ENCODE results near the gene INCA1. TPM values are rescaled to one million over a fixed set of nuclear protein-coding genes. Genes with fewer than 3 reads are reported as not detected.

INCA1 gene
- total and polyA plus RNA-seq, 10 donors = 1.1 to 5.8 (median 1.8) TPM

DNA sequence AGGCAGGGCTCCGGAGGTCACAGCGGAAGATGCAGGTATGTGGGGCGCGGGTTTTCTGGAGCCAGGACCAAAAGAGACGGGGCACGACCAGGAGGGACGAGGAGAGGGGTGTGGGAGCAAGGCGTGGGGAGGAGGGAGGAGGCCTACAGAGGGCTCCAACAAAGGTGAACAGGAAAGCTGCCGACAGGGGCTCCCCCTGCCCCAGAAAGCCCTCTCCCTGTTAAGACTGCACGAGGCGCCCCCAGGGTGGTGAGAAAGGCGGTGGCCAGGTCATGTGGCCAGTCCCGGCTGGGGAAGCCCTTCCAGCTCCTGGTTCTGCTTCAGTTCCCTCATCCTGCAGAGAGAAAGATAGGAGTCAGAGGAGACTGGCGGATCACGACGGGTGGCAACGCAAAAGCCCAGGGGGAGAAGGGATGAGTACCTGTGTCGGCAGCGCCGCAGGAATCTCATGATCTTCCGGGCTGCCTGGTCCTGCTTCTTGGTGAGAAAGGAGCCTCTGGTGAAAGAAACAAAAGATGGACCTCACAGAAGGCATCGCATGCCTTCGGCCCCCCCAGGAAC, 28.8 kb downstream of the INCA1 start:
- Histone ChIP-seq H3K4me1 (peaks cover 15 to 86% (median 45%) of the 10 kb centered on the region in 6 donors), H3K27me3 (replicated peaks in 1 of 7) (no peaks in the 10 kb centered on the region), H3K27ac (peak overlapping the region; percentile 93 to 95 (median 94)), H3K36me3 (peaks cover 0 to 67% (median 36%) of the 10 kb centered on the region in 6 donors), H3K9me3 (no peaks in the 10 kb centered on the region), H3K4me3 (peak overlapping the region; percentile 72 to 90 (median 84))
- WGBS, 5 donors = 43 to 61% (median 49%) methylated on average over 20 to 23 of the region's 23 CpGs
- DNase-seq = peak; percentile 86
- intact Hi-C loops (cut with DNase I; ENCODE audit: low total_unique reads) = no loop called here
- TF ChIP-seq POLR2A (IDR thresholded peaks at IDR 0.05) = no peak
- no peak for TF ChIP-seq POLR2AphosphoS5 (IDR thresholded peaks at IDR 0.05)
- TF ChIP-seq, protein P1, sequence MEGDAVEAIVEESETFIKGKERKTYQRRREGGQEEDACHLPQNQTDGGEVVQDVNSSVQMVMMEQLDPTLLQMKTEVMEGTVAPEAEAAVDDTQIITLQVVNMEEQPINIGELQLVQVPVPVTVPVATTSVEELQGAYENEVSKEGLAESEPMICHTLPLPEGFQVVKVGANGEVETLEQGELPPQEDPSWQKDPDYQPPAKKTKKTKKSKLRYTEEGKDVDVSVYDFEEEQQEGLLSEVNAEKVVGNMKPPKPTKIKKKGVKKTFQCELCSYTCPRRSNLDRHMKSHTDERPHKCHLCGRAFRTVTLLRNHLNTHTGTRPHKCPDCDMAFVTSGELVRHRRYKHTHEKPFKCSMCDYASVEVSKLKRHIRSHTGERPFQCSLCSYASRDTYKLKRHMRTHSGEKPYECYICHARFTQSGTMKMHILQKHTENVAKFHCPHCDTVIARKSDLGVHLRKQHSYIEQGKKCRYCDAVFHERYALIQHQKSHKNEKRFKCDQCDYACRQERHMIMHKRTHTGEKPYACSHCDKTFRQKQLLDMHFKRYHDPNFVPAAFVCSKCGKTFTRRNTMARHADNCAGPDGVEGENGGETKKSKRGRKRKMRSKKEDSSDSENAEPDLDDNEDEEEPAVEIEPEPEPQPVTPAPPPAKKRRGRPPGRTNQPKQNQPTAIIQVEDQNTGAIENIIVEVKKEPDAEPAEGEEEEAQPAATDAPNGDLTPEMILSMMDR (IDR thresholded peaks at IDR 0.05 in 8 of 11, conservative IDR thresholded peaks at IDR 0.05 in 3 of 11) = no peak

DNA sequence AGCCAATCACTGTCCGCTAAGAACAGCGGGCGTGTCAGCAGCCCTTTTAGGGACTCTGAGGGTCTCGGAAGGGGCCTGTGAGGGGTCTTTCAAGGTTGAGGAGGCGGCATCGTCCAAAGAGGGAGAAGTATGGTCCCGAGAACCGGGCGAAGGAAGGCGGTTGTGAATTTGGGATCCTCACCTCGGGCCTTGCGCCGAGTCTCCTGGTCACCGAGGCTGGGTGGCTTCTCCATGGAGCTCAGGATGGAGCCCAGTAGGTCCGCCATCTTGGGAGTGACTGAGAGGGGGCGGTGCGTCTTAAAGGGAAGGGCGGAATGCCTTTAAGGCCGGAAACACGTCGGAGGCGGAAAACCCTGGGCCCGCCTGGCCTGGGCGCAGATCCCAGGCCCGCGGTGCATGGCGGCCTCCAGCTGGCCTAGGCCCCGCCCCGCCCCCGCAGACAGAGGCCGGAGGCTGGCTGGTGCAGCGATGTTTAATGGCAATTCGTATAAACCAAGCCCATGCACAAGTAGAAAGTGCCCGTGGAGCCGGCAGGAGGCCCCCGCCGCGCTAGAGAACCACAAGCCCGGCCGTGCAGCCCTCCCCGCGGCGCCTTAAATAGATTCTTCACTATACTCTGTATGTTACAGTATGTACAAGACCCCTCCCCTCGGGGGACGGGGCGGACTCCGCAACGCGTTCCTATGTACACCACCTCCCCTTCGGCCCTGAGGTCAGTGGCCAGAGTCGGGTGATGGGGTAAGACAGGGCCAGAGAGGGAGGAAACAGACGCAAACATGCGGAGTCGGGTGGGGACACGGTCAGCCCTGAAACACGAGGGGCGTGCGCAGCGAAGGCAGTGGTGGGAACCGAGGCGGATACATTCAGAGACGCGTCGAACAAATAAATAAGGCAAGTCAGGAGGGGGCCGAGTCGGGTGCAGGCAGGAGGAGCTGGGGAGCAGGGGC, 29.5 kb downstream of the INCA1 start, which contains the start of gene SPAG7:
TSS of gene SPAG7 (minus strand) at position 279 of the 947 bp plus-strand sequence. CDS start at position 266, 13 bp downstream.
- peak; percentile 99 for DNase-seq

DNA sequence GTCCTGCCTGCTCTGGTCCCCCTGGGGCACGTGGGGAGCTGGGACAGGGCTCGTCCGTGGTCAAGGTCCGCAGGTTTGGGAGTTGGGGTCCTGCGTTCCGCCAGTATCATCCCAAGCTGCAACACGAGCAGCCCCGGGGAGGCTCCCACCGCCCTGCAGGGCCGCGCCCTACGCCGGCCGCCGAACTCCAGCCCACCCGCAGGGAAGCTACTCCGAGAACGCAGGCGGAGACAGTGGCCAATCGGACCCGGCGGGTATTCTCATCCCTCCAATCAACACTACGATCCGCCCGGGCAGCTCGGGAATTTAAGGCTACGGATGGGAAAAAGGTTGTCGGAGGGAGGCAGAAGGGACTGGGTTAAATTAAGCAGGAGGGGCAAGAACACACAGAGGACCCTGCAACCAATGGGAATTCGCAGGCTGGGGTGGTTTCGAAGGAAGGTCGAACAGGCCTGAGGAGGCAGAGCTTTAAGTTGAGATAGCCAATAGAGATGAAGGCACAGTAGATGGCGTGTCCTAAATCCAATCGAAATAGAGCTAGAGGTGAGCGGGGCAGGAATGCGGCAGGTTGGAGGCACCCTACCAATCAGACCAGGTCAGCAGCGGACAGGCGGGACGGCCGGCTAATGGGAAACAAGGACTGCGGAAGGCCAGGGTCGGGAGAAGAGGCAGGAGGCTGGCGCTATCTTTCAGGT, 30.3 kb downstream of the INCA1 start:
- intact Hi-C loops (cut with DNase I; ENCODE audit: low total_unique reads) = loop anchor here (2.0 kb wide), 1 partner anchor 26 kb away; the partner anchor contains the start of genes RNF167 and SLC25A11

More for the DNA sequence above, 29.5 kb downstream of the INCA1 start, which contains the start of gene SPAG7:
- TF ChIP-seq, protein P1 (IDR thresholded peaks at IDR 0.05 in 8 of 11, conservative IDR thresholded peaks at IDR 0.05 in 3 of 11) = peak in 3 of 11 experiments; percentile 8 to 23 (median 12)
- TF ChIP-seq POLR2AphosphoS5 (IDR thresholded peaks at IDR 0.05) (peak; percentile 93 to 98 (median 96)), POLR2A (IDR thresholded peaks at IDR 0.05) (peak in 2 of 3 donors; percentile 5 to 66)
- no peaks in the 10 kb centered on the region for H3K9me3 ChIP-seq
- intact Hi-C loops (cut with DNase I; ENCODE audit: low total_unique reads) = loop anchor here (2.0 kb wide), 1 partner anchor 27 kb away; the partner anchor contains the start of genes RNF167 and SLC25A11
- no peaks in the 10 kb centered on the region for H3K27me3 ChIP-seq (replicated peaks in 1 of 7)
- H3K27ac ChIP-seq = peak within 1 kb of the TSS; percentile 93 to 95 (median 94)
- H3K4me3 ChIP-seq = peak within 1 kb of the TSS; percentile 72 to 90 (median 84)
- H3K36me3 ChIP-seq = peaks cover 0 to 64% (median 29%) of the 10 kb centered on the region in 6 donors
- WGBS, 5 donors = 0 to 1% (median 1%) methylated on average over 57 to 66 of the region's 66 CpGs
- peaks cover 15 to 79% (median 38%) of the 10 kb centered on the region in 6 donors for H3K4me1 ChIP-seq

More for the DNA sequence above, 30.3 kb downstream of the INCA1 start:
- TF ChIP-seq, protein P1 (IDR thresholded peaks at IDR 0.05 in 8 of 11, conservative IDR thresholded peaks at IDR 0.05 in 3 of 11) = peak in 1 of 11 experiments; percentile 26
- no peak for TF ChIP-seq POLR2A (IDR thresholded peaks at IDR 0.05)
- TF ChIP-seq POLR2AphosphoS5 (IDR thresholded peaks at IDR 0.05) = peak in 2 of 3 donors; percentile 34 to 72
- Histone ChIP-seq H3K27me3 (replicated peaks in 1 of 7) (no peaks in the 10 kb centered on the region), H3K36me3 (peaks cover 0 to 59% (median 21%) of the 10 kb centered on the region in 6 donors), H3K4me1 (peaks cover 15 to 71% (median 35%) of the 10 kb centered on the region in 6 donors), H3K9me3 (no peaks in the 10 kb centered on the region), H3K27ac (peak overlapping the region; percentile 93 to 95 (median 94)), H3K4me3 (peak overlapping the region; percentile 72 to 90 (median 84))
- DNase-seq = peak; percentile 98
- 0 to 1% (median 0%) methylated on average over 31 to 42 of the region's 42 CpGs for WGBS, 5 donors
